ENCODE data around the gene COA3.

COA3 gene

DNA sequence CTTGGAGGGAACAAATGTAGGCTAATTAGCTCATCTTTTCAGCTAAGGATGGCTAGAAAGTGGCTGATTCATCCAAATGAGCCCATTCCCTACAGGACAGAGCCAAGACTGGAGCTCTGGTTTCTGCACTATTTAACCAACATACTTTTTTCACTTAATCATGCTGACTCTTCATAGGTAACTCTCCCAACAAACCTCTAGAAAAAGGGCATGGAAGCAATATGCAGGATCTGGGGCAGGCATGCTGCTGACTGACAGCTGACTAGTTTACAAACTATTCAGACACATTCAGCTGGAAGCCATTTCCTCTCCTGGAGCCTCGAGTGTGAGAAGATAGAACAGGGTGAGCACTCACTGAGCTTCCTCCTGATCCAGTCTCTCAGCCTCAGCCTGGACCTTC is 19.4 kb upstream of the COA3 start:
- ATAC-seq: no peak
- DNase-seq: no peak

DNA sequence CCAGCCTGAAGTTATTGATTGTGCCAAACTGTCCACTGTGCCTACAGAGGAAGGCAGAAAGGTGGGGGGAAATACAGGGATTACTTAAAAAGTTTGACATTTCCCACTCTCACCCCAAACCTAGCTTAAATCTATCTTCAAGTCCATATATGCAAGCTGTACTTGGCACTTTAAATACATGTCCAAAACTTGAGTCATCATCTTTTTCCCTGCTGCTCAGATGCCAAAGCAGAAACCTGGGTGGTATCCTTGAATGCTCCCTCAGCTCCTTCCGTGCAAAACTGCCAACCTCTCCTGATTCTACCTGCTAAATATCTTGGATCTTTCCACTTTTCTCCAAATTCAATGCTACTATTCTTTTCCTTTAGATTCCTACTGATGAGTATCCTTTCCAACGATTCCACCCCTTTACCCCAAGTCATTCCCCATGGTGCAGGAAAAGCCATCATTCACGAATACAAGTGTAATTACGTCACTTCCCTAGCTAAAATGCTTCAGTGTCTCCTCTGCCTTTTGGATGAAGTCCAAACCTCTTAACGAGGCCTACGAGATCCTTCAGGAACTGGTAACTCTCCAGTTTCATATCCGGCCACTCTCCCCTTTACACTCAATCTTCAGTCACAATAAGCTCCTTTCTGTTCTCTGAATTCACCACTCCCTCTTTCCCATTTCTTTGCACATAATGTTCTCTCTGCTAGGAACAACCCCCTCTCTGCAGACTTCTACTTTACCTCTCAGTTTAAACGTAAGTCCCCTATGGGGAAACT is 16.3 kb upstream of the COA3 start:
- no peak for ATAC-seq
- DNase-seq: no peak

DNA sequence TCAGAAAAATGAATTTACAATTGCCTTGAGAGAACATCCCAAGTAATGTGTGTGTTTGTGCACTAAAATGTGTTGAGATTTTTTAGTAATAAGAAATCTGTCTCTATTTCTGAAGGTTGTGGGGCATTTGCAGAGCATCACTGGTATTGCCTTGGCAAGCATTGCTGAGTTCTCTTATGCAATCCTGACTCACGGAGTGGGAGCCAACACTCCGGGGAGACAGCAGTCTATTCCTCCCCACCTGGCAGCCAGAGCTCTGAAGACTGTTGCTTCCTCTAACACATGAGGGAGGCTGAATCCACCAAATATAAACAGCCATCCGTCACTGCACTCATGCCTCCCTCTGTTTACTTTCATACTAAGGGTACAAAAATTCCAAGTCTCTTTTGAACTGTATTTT is 10.7 kb upstream of the COA3 start:
- ATAC-seq (no peak), DNase-seq (no peak)

- DNase-seq (no peak), ATAC-seq (no peak)
These were observed 7.7 kb upstream of the COA3 start for GRCh38 chr17:42806249-42806648.

GRCh38 chr17:42804918-42805367 is 6.4 kb upstream of the COA3 start:
- ATAC-seq: no peak
- no peak for DNase-seq

- ATAC-seq: no peak
- no peak for DNase-seq
These were observed 4.8 kb upstream of the COA3 start for GRCh38 chr17:42803074-42803883.

GRCh38 chr17:42798011-42798382 is 507 bp downstream of the COA3 start:
- DNase-seq: no peak
- no peak for ATAC-seq

GRCh38 chr17:42797067-42798007 is 1.2 kb downstream of the COA3 start:
- no peak for ATAC-seq
- DNase-seq: no peak

DNA sequence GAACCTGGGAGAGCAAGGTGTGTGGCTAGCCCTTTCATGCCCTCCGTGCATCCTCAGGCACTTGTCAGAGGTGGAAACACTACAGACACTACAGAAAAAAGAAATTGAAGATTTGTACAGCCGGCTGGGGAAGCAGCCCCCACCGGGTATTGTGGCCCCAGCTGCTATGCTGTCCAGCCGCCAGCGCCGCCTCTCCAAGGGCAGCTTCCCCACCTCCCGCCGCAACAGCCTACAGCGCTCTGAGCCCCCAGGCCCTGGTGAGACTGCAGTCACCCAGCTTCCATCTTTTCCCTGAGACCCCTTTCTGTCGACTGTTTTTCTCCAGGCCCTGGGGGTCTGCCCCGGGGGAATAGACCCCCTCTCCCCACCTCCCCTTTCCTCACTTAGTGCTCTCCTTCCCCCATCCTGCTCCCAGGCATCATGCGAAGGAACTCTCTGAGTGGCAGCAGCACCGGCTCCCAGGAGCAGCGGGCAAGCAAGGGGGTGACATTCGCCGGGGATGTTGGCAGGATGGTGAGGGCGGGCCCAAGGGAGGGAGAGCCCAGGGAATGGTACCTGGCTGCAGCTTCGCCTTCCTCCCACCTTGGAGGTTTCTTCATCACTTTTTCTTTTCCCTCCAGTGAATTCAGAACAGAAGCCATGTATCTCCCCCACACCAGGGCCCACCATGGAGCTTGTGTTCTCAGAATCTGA is 2.3 kb downstream of the COA3 start:
- no peak for DNase-seq

DNA sequence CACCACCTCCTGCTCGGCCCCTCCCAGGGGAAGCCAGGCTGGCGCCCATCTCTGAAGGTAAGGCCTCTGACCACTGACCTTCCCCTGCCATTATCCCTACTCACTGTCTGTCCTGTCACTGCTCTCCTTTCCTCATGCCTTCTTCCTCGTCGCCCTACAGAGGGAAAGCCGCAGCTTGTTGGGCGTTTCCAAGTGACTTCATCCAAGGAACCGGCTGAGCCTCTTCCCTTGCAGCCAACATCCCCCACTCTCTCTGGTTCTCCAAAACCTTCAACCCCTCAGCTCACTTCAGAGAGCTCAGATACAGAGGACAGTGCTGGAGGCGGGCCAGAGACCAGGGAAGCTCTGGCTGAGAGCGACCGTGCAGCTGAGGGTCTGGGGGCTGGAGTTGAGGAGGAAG is 3.0 kb downstream of the COA3 start:
- ATAC-seq (no peak), DNase-seq (no peak)

More for the DNA sequence above, 2.3 kb downstream of the COA3 start:
- no peak for ATAC-seq

DNA sequence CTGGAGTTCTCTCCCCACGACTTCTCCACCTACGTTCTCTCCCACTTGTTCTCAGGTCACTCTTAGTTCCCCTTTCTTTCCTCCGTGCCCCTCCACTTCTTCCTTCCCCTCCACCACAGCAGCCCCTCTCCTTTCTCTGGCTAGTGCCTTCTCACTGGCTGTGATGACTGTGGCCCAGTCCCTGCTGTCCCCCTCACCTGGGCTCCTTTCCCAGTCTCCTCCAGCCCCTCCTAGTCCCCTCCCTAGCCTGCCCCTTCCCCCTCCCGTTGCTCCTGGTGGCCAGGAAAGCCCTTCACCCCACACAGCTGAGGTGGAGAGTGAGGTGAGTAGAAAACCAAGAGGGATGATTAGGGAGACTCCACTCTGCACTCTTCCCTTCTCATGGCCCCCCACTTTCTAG is 3.4 kb downstream of the COA3 start:
- no peak for ATAC-seq
- DNase-seq: no peak

GRCh38 chr17:42792545-42792944 is 6.0 kb downstream of the COA3 start:
- DNase-seq (no peak), ATAC-seq (no peak)

DNA sequence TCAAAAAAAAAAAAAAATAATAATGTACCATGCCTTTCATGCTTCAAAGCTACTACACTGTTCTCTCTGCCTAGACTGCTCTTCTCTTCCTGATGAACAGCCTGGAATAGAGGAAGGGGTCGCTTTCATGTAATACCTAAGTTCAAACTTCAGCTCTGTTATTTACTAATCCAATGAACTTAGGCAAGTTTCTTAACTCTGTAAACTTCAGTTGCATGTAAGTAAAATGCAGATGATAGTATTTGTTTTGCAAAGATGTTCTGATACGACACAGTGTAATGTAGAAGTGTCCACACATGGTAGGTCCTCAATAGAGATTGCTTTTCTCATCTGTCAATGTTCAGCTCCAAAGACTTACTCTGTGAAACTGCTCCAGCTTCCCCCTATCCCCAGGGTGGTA is 6.6 kb downstream of the COA3 start:
- no peak for ATAC-seq
- no peak for DNase-seq

- ATAC-seq (no peak), DNase-seq (no peak)
These were observed 11.2 kb downstream of the COA3 start for GRCh38 chr17:42787266-42787665.

DNA sequence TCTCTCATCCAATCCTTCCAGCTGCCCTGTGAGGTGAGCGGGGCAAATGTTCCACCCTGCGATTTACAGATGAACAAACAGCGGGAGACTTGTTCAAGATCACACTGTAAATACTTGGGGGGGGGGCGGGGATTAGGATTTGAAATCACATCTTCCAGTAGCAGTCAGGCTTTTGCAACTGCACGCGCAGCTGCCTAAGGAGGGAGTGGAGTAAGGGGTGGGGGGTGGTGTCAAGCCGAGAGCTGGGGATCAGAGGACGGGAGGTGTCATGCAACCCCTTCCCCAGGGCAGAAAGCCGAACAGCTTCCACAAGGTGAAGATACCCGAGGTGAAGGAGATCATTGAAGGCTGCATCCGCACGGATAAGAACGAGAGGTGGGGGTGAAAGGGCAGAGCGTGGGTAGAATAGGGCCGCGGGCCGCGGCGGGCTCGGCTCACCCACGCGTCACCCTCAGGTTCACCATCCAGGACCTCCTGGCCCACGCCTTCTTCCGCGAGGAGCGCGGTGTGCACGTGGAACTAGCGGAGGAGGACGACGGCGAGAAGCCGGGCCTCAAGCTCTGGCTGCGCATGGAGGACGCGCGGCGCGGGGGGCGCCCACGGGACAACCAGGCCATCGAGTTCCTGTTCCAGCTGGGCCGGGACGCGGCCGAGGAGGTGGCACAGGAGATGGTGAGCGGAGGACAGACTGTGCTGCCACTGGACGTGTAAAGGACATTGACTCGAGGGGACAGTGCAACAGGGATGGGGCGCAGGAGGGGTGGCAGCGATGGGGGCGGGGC is 13.5 kb downstream of the COA3 start:
- ATAC-seq: no peak
- no peak for DNase-seq

GRCh38 chr17:42784409-42784808 is 14.1 kb downstream of the COA3 start:
- DNase-seq (no peak), ATAC-seq (no peak)

DNA sequence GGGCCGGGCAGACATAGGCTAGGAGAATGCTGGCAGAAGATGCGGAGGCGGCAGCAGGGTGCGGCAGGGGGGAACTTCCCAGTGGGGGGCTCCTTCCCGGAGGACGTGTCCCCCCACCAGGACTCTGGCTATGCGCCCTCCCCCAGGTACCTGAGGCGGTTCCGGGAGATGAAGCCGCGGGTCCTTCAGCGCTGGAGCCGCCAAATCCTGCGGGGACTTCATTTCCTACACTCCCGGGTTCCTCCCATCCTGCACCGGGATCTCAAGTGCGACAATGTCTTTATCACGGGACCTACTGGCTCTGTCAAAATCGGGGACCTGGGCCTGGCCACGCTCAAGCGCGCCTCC is 14.7 kb downstream of the COA3 start:
- ATAC-seq (no peak), DNase-seq (no peak)

GRCh38 chr17:42783062-42783790 is 15.3 kb downstream of the COA3 start:
- ATAC-seq (no peak), DNase-seq (no peak)

DNA sequence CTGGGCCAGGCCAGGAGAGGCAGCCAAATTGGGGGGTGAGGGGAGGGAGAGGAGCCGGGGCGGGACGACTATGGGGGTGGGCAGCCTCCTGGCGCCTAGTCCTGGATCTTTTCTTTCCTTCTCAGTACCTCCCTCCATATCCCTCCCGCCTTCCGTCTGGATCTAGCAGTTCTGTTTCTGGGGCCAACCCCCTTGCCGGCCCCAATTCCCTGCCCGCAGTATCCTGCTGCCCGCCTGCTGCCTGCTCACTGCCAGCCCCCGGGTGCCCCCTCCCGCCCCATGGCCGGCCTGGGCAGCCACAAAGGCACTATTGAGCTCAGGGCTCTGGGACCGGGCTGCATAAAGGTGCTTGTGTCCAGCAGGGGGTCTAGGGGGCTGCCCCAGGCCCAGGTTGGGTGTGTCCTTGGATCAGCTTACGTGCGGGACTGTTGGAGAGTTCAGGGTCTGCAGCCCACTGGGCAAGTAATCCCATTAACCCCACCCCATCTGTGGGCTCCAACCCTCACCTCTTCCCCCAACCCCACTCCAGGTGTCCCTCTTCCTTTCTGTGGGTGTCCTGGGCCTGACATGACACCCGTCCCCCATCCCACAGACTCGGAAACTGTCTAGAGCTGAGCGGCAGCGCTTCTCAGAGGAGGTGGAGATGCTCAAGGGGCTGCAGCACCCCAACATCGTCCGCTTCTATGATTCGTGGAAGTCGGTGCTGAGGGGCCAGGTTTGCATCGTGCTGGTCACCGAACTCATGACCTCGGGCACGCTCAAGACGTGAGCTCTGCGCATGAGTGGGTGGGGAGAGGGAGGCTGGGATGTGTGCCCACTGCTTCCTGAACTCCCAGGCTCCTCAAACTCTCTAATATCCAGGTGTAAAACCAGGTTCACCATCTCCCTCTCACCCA is 16.1 kb downstream of the COA3 start:
- DNase-seq (no peak), ATAC-seq (no peak)
